Upper lobe of left lung (tissue), 4 donors: ENCODE measurements around the gene KHNYN.

ENCODE experiments used
- POLR2AphosphoS5 ChIP-seq, 2 donors: sonication (generic); formaldehyde crosslinking; IDR thresholded peaks; one replicate each; pipeline ENCODE4 v1.5.1; 2017; ENCODE audit warnings: antibody characterized with exemption in 2 of 2
- TF ChIP-seq, protein P1 (sequence below), 6 experiments: fragments of 450-650 bp in 4 of 6; fragments of 200-600 bp in 2 of 6; sonication (generic) in 2 of 6; IDR thresholded peaks; one replicate each; pipeline ENCODE4 v1.5.1; 2016 to 2019; ENCODE audit warnings: antibody characterized with exemption in 6 of 6

DNA sequence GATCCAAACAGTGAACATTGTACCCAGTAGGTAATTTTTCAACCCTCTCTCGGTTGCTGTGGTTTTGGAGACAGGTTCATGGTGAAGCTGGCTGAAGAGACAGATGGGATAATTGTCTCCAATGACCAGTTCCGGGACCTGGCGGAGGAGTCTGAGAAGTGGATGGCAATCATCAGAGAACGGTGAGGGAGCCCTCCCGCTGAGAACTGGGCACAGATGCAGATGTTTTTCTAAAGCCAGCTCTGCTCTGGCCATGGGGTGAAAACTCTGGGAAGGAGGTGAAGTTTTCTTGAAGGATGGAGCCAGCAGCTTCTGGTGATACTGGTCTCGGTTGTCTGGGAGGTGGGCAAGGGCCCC is 6.2 kb downstream of the KHNYN start:
- TF ChIP-seq, protein P1, sequence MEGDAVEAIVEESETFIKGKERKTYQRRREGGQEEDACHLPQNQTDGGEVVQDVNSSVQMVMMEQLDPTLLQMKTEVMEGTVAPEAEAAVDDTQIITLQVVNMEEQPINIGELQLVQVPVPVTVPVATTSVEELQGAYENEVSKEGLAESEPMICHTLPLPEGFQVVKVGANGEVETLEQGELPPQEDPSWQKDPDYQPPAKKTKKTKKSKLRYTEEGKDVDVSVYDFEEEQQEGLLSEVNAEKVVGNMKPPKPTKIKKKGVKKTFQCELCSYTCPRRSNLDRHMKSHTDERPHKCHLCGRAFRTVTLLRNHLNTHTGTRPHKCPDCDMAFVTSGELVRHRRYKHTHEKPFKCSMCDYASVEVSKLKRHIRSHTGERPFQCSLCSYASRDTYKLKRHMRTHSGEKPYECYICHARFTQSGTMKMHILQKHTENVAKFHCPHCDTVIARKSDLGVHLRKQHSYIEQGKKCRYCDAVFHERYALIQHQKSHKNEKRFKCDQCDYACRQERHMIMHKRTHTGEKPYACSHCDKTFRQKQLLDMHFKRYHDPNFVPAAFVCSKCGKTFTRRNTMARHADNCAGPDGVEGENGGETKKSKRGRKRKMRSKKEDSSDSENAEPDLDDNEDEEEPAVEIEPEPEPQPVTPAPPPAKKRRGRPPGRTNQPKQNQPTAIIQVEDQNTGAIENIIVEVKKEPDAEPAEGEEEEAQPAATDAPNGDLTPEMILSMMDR (IDR thresholded peaks at IDR 0.05) = no peak
- TF ChIP-seq POLR2AphosphoS5 (IDR thresholded peaks at IDR 0.05) = no peak
